ENCODE data around the gene OLFML1. TPM values are rescaled to one million over a fixed set of nuclear protein-coding genes. Genes with fewer than 3 reads are reported as not detected.

The OLFML1 gene
- total RNA-seq, 1 experiment from 2014 or later: not detected

GRCh38 chr11:7492253-7492652 lies 6.9 kb downstream of the OLFML1 start:
- H3K27ac Mint-ChIP-seq (ENCODE audit: low read depth, unreplicated experiment): no peak overlapping the region
- H3K36me3 Mint-ChIP-seq (ENCODE audit: insufficient read depth, unreplicated experiment): no peaks in the 10 kb centered on the region
- intact Hi-C loops (cut with micrococcal nuclease): no loop called here
- no peak for DNase-seq (ENCODE audit: unreplicated experiment)
- ChIA-PET CTCF (interaction anchor here (0.6 to 1.5 kb wide), 4 partner anchors 12 to 129 kb away, joined by 3 to 5 read pairs (median 4); no protein-coding TSS in a partner anchor), POLR2A (no interaction called here)
- BruUV-seq (replicated peaks): no TSS peak
- TF ChIP-seq, protein P1, sequence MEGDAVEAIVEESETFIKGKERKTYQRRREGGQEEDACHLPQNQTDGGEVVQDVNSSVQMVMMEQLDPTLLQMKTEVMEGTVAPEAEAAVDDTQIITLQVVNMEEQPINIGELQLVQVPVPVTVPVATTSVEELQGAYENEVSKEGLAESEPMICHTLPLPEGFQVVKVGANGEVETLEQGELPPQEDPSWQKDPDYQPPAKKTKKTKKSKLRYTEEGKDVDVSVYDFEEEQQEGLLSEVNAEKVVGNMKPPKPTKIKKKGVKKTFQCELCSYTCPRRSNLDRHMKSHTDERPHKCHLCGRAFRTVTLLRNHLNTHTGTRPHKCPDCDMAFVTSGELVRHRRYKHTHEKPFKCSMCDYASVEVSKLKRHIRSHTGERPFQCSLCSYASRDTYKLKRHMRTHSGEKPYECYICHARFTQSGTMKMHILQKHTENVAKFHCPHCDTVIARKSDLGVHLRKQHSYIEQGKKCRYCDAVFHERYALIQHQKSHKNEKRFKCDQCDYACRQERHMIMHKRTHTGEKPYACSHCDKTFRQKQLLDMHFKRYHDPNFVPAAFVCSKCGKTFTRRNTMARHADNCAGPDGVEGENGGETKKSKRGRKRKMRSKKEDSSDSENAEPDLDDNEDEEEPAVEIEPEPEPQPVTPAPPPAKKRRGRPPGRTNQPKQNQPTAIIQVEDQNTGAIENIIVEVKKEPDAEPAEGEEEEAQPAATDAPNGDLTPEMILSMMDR (IDR thresholded peaks at IDR 0.05; ENCODE audit: unreplicated experiment): no peak
- no peak overlapping the region for H3K4me3 Mint-ChIP-seq (ENCODE audit: unreplicated experiment)
- peaks cover 11% of the 10 kb centered on the region for H3K4me1 Mint-ChIP-seq (ENCODE audit: insufficient read depth, unreplicated experiment)
- H3K9me3 Mint-ChIP-seq (ENCODE audit: unreplicated experiment): no peaks in the 10 kb centered on the region
- H3K27me3 Mint-ChIP-seq (ENCODE audit: insufficient read depth, unreplicated experiment): no peaks in the 10 kb centered on the region

GRCh38 chr11:7493670-7494069 lies 8.4 kb downstream of the OLFML1 start:
- no TSS peak for BruUV-seq (replicated peaks)
- H3K9me3 Mint-ChIP-seq (ENCODE audit: unreplicated experiment): no peaks in the 10 kb centered on the region
- intact Hi-C loops (cut with micrococcal nuclease): no loop called here
- TF ChIP-seq, protein P1 (IDR thresholded peaks at IDR 0.05; ENCODE audit: unreplicated experiment): no peak
- no peak overlapping the region for H3K27ac Mint-ChIP-seq (ENCODE audit: low read depth, unreplicated experiment)
- DNase-seq (ENCODE audit: unreplicated experiment): no peak
- H3K4me1 Mint-ChIP-seq (ENCODE audit: insufficient read depth, unreplicated experiment): peaks cover 11% of the 10 kb centered on the region
- H3K27me3 Mint-ChIP-seq (ENCODE audit: insufficient read depth, unreplicated experiment): no peaks in the 10 kb centered on the region
- no peak overlapping the region for H3K4me3 Mint-ChIP-seq (ENCODE audit: unreplicated experiment)
- ChIA-PET POLR2A (no interaction called here), CTCF (interaction anchor here (0.6 to 3.1 kb wide), 3 partner anchors 9 to 195 kb away, joined by 3 to 15 read pairs (median 3); partner anchors contain the start of gene PPFIBP2)
- H3K36me3 Mint-ChIP-seq (ENCODE audit: insufficient read depth, unreplicated experiment): no peaks in the 10 kb centered on the region

DNA sequence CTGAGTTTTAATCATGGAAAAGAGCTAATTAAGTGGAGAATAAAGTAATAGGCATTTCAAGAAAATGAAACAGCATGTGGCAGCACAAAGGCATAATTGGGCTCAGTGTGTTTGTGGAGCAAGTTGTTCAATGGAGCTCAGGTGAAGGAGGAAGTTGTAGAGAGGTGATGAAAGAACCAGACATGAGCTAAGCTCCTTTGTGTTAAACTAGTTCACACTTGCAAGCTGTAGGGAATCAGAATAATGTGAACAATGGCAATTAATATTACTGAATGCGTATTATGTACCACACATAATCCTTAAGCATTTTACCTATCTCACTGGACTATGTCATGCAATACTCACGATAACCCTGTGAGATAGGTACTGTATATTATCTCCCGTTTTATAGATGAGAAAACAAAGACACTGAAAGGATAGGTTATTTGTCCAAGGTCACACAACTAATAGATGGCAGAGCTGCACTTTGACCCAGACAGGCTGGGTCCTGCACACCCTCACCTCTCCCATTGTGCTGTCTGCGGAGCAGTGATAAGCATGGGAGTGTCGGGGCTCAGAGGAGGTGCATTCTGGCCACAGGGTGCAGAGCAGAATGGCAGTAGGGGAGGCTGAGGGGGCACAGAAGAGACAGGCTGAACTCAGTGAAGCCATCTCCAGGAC lies 8.9 kb downstream of the OLFML1 start:
- BruUV-seq (replicated peaks): no TSS peak
- TF ChIP-seq, protein P1 (IDR thresholded peaks at IDR 0.05; ENCODE audit: unreplicated experiment): no peak
- intact Hi-C loops (cut with micrococcal nuclease): no loop called here
- Mint-ChIP-seq H3K36me3 (ENCODE audit: insufficient read depth, unreplicated experiment) (no peaks in the 10 kb centered on the region), H3K4me3 (ENCODE audit: unreplicated experiment) (no peak overlapping the region), H3K9me3 (ENCODE audit: unreplicated experiment) (no peaks in the 10 kb centered on the region), H3K4me1 (ENCODE audit: insufficient read depth, unreplicated experiment) (peaks cover 11% of the 10 kb centered on the region), H3K27me3 (ENCODE audit: insufficient read depth, unreplicated experiment) (no peaks in the 10 kb centered on the region), H3K27ac (ENCODE audit: low read depth, unreplicated experiment) (no peak overlapping the region)
- POLR2A ChIA-PET: no interaction called here
- no peak for DNase-seq (ENCODE audit: unreplicated experiment)
- CTCF ChIA-PET: interaction anchor here (0.6 to 3.1 kb wide), 2 partner anchors 19 to 196 kb away, joined by 3 to 15 read pairs; partner anchors contain the start of gene PPFIBP2

- TF ChIP-seq, protein P1 (IDR thresholded peaks at IDR 0.05; ENCODE audit: unreplicated experiment): no peak
- BruUV-seq (replicated peaks): no TSS peak
- CTCF ChIA-PET: interaction anchor here (0.5 to 3.1 kb wide), 4 partner anchors 17 to 605 kb away, joined by 3 to 15 read pairs (median 3); partner anchors contain the start of gene PPFIBP2
- Mint-ChIP-seq H3K36me3 (ENCODE audit: insufficient read depth, unreplicated experiment) (no peaks in the 10 kb centered on the region), H3K9me3 (ENCODE audit: unreplicated experiment) (no peaks in the 10 kb centered on the region), H3K27ac (ENCODE audit: low read depth, unreplicated experiment) (no peak overlapping the region), H3K4me3 (ENCODE audit: unreplicated experiment) (no peak overlapping the region), H3K27me3 (ENCODE audit: insufficient read depth, unreplicated experiment) (no peaks in the 10 kb centered on the region), H3K4me1 (ENCODE audit: insufficient read depth, unreplicated experiment) (no peaks in the 10 kb centered on the region)
- no peak for DNase-seq (ENCODE audit: unreplicated experiment)
- intact Hi-C loops (cut with micrococcal nuclease): no loop called here
- POLR2A ChIA-PET: no interaction called here
Observed at GRCh38 chr11:7495882-7496551, 10.7 kb downstream of the OLFML1 start.
